COLO668 (cell line): ENCODE data around the gene DNAH2.

Source experiments
- DNase-seq: peaks from one replicate; lab custom pipeline; 2025; ENCODE audit not compliant: unreplicated experiment; lab: John Stamatoyannopoulos, UW

The DNAH2 gene

GRCh38 chr17:7818026-7818425, 100.5 kb downstream of the DNAH2 start:
- no peak for DNase-seq

GRCh38 chr17:7818746-7819645, 101.5 kb downstream of the DNAH2 start:
- no peak for DNase-seq

GRCh38 chr17:7820231-7820630, 102.7 kb downstream of the DNAH2 start:
- DNase-seq, result no peak

GRCh38 chr17:7822126-7822525, 104.6 kb downstream of the DNAH2 start:
- DNase-seq, result no peak

- peak; percentile 62 for DNase-seq
These were observed 106.0 kb downstream of the DNAH2 start for GRCh38 chr17:7823581-7824001.

GRCh38 chr17:7824021-7824924, 106.7 kb downstream of the DNAH2 start:
- DNase-seq, result no peak

- peak; percentile 8 for DNase-seq
These were observed 107.9 kb downstream of the DNAH2 start for GRCh38 chr17:7825206-7825990.

- no peak for DNase-seq
These were observed 113.1 kb downstream of the DNAH2 start for GRCh38 chr17:7830616-7831015.

GRCh38 chr17:7831233-7831632, 113.7 kb downstream of the DNAH2 start:
- DNase-seq, result no peak

GRCh38 chr17:7832431-7832830, 114.9 kb downstream of the DNAH2 start:
- no peak for DNase-seq

GRCh38 chr17:7833011-7833794, 115.7 kb downstream of the DNAH2 start:
- DNase-seq, result no peak

GRCh38 chr17:7833795-7834541, 116.4 kb downstream of the DNAH2 start, which contains the start of gene KDM6B:
Gene KDM6B, plus strand, starts transcription at chr17:7834217. Its CDS starts 11,338 bp downstream, at chr17:7845555.
- peak; percentile 85 for DNase-seq

GRCh38 chr17:7834542-7834956, 117.0 kb downstream of the DNAH2 start:
- DNase-seq, result no peak

GRCh38 chr17:7834957-7835813, 117.6 kb downstream of the DNAH2 start:
- peak; percentile 94 for DNase-seq

GRCh38 chr17:7835814-7836595, 118.5 kb downstream of the DNAH2 start:
- peak; percentile 62 for DNase-seq

GRCh38 chr17:7836596-7837407, 119.3 kb downstream of the DNAH2 start:
- DNase-seq, result peak; percentile 94
